ENCODE results near the gene FMNL2. TPM values are rescaled to one million over a fixed set of nuclear protein-coding genes. Genes with fewer than 3 reads are reported as not detected.

Gene FMNL2
- total RNA-seq, 1 experiment from 2014 or later = 43.1 TPM

DNA sequence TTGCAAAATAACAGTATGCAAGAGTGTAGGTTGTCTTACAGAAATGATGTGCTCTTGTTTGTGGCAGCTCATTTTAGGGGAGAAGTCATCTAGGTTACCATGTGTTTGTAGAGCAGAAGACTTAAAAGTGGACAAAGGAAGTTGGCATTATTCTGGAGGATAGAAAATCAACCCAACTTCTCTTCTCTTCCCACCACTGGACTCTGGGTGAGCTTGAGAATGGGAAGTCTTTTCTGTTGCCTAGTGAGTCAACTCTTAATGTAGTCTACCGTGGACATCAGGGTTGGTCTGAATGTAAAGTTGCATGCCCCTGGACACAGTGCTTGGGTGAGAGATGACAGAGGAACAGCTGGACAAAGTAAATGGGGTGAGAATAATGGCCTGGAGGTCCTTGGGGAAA is 98.3 kb downstream of the FMNL2 start:
- ChIA-PET CTCF (no interaction called here), POLR2A (ENCODE audit: low non-redundant PET) (interaction anchor here (0.6 kb wide), 1 partner anchor 152 kb away, joined by 7 read pairs; no protein-coding TSS in a partner anchor)
- no TSS peak for BruUV-seq (replicated peaks)

DNA sequence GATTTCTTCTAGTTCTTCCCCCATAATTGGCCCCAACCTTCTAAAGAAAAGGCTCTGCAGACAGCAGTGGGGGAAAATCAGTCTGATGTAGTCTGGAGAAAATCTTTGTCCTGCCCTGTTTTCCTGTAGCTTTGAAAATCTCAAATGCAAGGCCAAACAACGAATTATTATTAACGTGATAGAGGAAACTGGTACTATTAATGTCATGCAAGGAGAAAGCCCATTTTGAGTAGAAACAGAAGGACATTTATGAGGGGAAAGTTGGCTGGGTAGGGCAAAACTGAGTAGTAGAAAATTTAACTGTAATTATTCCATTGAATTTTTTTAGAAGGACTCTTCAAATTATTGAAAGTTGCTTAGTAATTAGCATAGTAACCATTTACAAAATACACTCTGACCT is 98.8 kb downstream of the FMNL2 start:
- Histone ChIP-seq H3K27me3 (replicated peaks; ENCODE audit: insufficient read depth, low read depth, low read length, poor library complexity) (no peaks in the 10 kb centered on the region), H3K4me3 (ENCODE audit: low read depth, low read length, poor library complexity, severe bottlenecking) (no peak overlapping the region), H3K27ac (ENCODE audit: low read depth, low read length, poor library complexity, severe bottlenecking) (peak overlapping the region; percentile 88), H3K9me3 (ENCODE audit: low read depth, low read length, poor library complexity, severe bottlenecking) (no peaks in the 10 kb centered on the region), H3K4me1 (ENCODE audit: insufficient read depth, low read length, poor library complexity, severe bottlenecking) (peaks cover 90% of the 10 kb centered on the region), H3K36me3 (ENCODE audit: insufficient read depth, low read length, poor library complexity, severe bottlenecking) (no peaks in the 10 kb centered on the region)
- no TSS peak for BruUV-seq (replicated peaks)
- CTCF ChIA-PET = no interaction called here
- TF ChIP-seq EZH2 (IDR thresholded peaks at IDR 0.05; ENCODE audit: borderline replicate concordance, low read depth, low read length, poor library complexity, severe bottlenecking) = no peak
- TF ChIP-seq, protein P1, sequence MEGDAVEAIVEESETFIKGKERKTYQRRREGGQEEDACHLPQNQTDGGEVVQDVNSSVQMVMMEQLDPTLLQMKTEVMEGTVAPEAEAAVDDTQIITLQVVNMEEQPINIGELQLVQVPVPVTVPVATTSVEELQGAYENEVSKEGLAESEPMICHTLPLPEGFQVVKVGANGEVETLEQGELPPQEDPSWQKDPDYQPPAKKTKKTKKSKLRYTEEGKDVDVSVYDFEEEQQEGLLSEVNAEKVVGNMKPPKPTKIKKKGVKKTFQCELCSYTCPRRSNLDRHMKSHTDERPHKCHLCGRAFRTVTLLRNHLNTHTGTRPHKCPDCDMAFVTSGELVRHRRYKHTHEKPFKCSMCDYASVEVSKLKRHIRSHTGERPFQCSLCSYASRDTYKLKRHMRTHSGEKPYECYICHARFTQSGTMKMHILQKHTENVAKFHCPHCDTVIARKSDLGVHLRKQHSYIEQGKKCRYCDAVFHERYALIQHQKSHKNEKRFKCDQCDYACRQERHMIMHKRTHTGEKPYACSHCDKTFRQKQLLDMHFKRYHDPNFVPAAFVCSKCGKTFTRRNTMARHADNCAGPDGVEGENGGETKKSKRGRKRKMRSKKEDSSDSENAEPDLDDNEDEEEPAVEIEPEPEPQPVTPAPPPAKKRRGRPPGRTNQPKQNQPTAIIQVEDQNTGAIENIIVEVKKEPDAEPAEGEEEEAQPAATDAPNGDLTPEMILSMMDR (conservative IDR thresholded peaks at IDR 0.05; ENCODE audit: low read depth, low read length) = no peak
- DNase-seq (ENCODE audit: low spot score) = no peak
- intact Hi-C loops (cut with micrococcal nuclease; ENCODE audit: unreplicated experiment) = no loop called here
- POLR2A ChIA-PET (ENCODE audit: low non-redundant PET) = interaction anchor here (0.7 kb wide), 1 partner anchor 18 kb away, joined by 3 read pairs; no protein-coding TSS in a partner anchor

More for the DNA sequence above, 98.3 kb downstream of the FMNL2 start:
- no peaks in the 10 kb centered on the region for H3K27me3 ChIP-seq (replicated peaks; ENCODE audit: insufficient read depth, low read depth, low read length, poor library complexity)
- no peak overlapping the region for H3K4me3 ChIP-seq (ENCODE audit: low read depth, low read length, poor library complexity, severe bottlenecking)
- intact Hi-C loops (cut with micrococcal nuclease; ENCODE audit: unreplicated experiment) = no loop called here
- TF ChIP-seq EZH2 (IDR thresholded peaks at IDR 0.05; ENCODE audit: borderline replicate concordance, low read depth, low read length, poor library complexity, severe bottlenecking) = no peak
- TF ChIP-seq, protein P1 (conservative IDR thresholded peaks at IDR 0.05; ENCODE audit: low read depth, low read length) = no peak
- no peak for DNase-seq (ENCODE audit: low spot score)
- no peaks in the 10 kb centered on the region for H3K36me3 ChIP-seq (ENCODE audit: insufficient read depth, low read length, poor library complexity, severe bottlenecking)
- peak overlapping the region; percentile 88 for H3K27ac ChIP-seq (ENCODE audit: low read depth, low read length, poor library complexity, severe bottlenecking)
- no peaks in the 10 kb centered on the region for H3K9me3 ChIP-seq (ENCODE audit: low read depth, low read length, poor library complexity, severe bottlenecking)
- peaks cover 90% of the 10 kb centered on the region for H3K4me1 ChIP-seq (ENCODE audit: insufficient read depth, low read length, poor library complexity, severe bottlenecking)

DNA sequence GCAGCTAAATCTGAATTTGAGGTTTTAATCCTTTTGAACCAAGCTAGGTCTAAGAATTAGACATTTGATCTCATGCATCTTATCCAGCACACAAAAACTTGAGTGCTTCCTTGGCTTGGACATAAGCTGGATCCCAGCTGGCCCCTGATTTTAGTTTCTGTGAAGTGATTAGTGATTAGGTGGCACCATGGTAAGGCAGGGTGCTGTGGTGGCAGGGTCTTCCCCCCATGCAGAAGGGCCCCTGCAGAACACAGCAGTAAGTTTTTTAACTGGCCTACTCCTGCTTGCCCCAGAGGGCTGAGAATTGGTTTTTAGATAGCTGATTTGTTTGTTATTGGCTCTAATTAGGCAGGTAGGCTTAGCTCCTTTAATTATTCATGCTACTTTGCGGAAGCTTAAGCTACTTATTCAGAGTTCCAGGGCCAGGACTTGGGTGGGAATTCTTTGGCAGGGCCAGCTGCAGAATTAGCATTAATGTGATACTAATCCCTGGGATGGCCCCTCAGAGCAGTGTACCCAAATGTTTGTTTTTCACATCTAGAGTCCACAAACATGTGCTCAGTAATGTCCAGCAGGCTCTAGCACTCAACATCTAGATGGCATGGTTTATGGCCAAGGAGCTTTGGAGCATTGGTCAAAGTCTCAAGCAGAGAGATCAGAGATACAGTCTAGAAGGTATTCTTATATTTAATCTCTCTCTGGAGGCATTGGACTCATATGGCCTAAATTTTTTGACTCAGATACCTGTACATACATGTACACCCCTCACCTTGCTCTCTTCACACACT is 99.6 kb downstream of the FMNL2 start:
- POLR2A ChIA-PET (ENCODE audit: low non-redundant PET) = interaction anchor here (0.5 to 0.7 kb wide), 2 partner anchors 19 to 172 kb away, joined by 3 to 5 read pairs; no protein-coding TSS in a partner anchor
- no peaks in the 10 kb centered on the region for H3K36me3 ChIP-seq (ENCODE audit: insufficient read depth, low read length, poor library complexity, severe bottlenecking)
- DNase-seq (ENCODE audit: low spot score) = no peak

More for the DNA sequence above, 99.6 kb downstream of the FMNL2 start:
- CTCF ChIA-PET = no interaction called here
- TF ChIP-seq, protein P1 (conservative IDR thresholded peaks at IDR 0.05; ENCODE audit: low read depth, low read length) = no peak
- TF ChIP-seq EZH2 (IDR thresholded peaks at IDR 0.05; ENCODE audit: borderline replicate concordance, low read depth, low read length, poor library complexity, severe bottlenecking) = no peak
- Histone ChIP-seq H3K27ac (ENCODE audit: low read depth, low read length, poor library complexity, severe bottlenecking) (peak overlapping the region; percentile 88), H3K9me3 (ENCODE audit: low read depth, low read length, poor library complexity, severe bottlenecking) (no peaks in the 10 kb centered on the region), H3K4me3 (ENCODE audit: low read depth, low read length, poor library complexity, severe bottlenecking) (no peak overlapping the region), H3K4me1 (ENCODE audit: insufficient read depth, low read length, poor library complexity, severe bottlenecking) (peaks cover 89% of the 10 kb centered on the region), H3K27me3 (replicated peaks; ENCODE audit: insufficient read depth, low read depth, low read length, poor library complexity) (no peaks in the 10 kb centered on the region)
- intact Hi-C loops (cut with micrococcal nuclease; ENCODE audit: unreplicated experiment) = no loop called here
- no TSS peak for BruUV-seq (replicated peaks)

All from A673 (cell line).